Activated T-helper 1 cell treated with anti-CD3 and anti-CD28 coated beads, Interleukin-2, amount 50 U/mL, for 16 hours (primary cell): ENCODE measurements around the gene CEP19.
A peak's percentile ranks its signal among the peaks of the same experiment; 100 is the strongest.
"Not testable (repeated sequence)": the region's sequence is repeated elsewhere in the genome, so short reads cannot be mapped to it uniquely, and the experiment has no call there.

Source experiments
- DNase-seq, 2 donors: peaks; one replicate each; pipeline ENCODE4 v3.0.0-alpha.2; 2020; ENCODE audit warnings: low read depth in 1 of 2, low spot score in 1 of 2

Gene CEP19

GRCh38 chr3:196711838-196712513, at the start of gene CEP19, which contains the start of gene PIGX:
Gene CEP19, minus strand, starts transcription at chr3:196712250. Its CDS starts 3,593 bp downstream, at chr3:196708657.
Gene PIGX, plus strand, starts transcription at chr3:196712377.
- peak; percentile 66 to 81 for DNase-seq

GRCh38 chr3:196757876-196758739, 46.1 kb upstream of the CEP19 start:
- no peak for DNase-seq

- DNase-seq: no peak
These were observed 44.7 kb upstream of the CEP19 start for GRCh38 chr3:196756732-196757131.

GRCh38 chr3:196754091-196754981, 42.3 kb upstream of the CEP19 start:
- no peak for DNase-seq

GRCh38 chr3:196753201-196753600, 41.2 kb upstream of the CEP19 start:
- no peak for DNase-seq

GRCh38 chr3:196749125-196749524, 37.1 kb upstream of the CEP19 start:
- no peak for DNase-seq

- DNase-seq: not testable (repeated sequence)
These were observed 31.5 kb upstream of the CEP19 start for GRCh38 chr3:196743569-196743968.

GRCh38 chr3:196741249-196741889, 29.3 kb upstream of the CEP19 start:
- DNase-seq: no peak

- no peak for DNase-seq
These were observed 28.6 kb upstream of the CEP19 start for GRCh38 chr3:196740481-196741248.

- peak; percentile 83 to 86 for DNase-seq
These were observed 27.8 kb upstream of the CEP19 start, which contains the start of gene PAK2 for GRCh38 chr3:196739671-196740480. Gene PAK2, plus strand, starts transcription at chr3:196739857. Its CDS starts 42,790 bp downstream, at chr3:196782647.

- no peak for DNase-seq
These were observed 25.6 kb upstream of the CEP19 start for GRCh38 chr3:196737655-196738054.

- DNase-seq: no peak
These were observed 24.8 kb upstream of the CEP19 start for GRCh38 chr3:196736670-196737374.

- no peak for DNase-seq
These were observed 23.7 kb upstream of the CEP19 start for GRCh38 chr3:196735751-196736150.

GRCh38 chr3:196726788-196727675, 15.0 kb upstream of the CEP19 start:
- DNase-seq: no peak

GRCh38 chr3:196721097-196721496, 9.0 kb upstream of the CEP19 start:
- DNase-seq: no peak

GRCh38 chr3:196717162-196717561, 5.1 kb upstream of the CEP19 start:
- DNase-seq: not testable (repeated sequence)
